ENCODE data around the gene DZIP1L.

DNA sequence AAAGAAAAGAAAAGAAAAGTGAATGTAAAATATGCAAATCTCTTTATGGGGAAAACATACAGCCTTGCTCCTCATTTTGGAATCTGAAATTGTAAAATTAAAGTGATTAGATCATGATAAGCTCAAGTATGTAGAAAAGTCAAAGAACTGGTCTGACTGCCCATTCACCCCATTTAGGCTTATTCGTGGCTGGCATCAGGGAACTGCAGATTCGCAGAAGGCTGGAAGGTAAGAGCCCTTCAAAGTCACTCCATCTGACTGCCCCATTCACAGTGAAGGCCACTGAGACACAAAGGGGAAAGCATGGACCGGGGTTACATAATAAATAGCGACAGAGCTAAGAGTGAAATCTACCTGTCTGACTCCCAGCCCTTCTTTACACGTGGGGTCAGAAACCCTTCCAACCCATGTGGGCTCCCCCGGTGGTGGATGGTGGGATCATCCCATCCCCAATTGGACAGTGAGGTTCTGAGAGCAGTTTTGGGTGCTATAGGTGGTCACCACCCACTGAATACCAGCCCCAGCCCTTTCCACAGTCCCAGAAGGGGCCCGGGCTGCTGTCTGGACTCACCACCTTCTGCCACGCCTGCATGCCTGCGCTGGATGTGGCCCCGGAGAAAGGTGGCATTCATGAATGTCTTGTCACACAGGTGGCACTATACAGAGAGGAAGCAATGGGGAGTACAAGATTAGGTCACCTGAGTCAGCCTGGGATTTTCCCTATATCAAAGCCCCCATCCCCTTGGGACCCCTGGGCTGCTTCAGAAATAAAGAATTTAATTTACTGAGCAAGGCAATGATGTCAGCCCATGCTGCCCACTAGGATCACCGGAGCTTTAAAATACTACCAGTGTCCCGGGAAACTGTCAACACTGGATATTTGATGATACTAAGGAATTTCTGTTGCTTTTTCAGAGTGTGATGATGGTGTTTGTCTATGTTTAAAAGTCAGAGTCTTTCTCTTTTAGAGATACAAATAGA, 17.9 kb downstream of the DZIP1L start:
- TF ChIP-seq CTCF (IDR thresholded peaks at IDR 0.05; ENCODE audit: insufficient read depth, low read depth, low read length) (peak; percentile 36), EZH2 (IDR thresholded peaks at IDR 0.05; ENCODE audit: insufficient read depth, low read length) (no peak)
